Adipocyte (in vitro differentiated cells): ENCODE data around the gene KCTD16.

Experiments used
- DNase-seq: peaks from one replicate; pipeline ENCODE4 v3.0.0-alpha.2; 2015; ENCODE audit warnings: low read depth
- H3K27me3 ChIP-seq: replicated peaks from 2 replicates; pipeline ENCODE4 v1.7.0; 2013; ENCODE audit warnings: mild to moderate bottlenecking, low read length, moderate library complexity; ENCODE audit not compliant: control insufficient read depth, insufficient read depth
- H3K36me3 ChIP-seq: 2 replicates; pipeline ENCODE4 v1.7.0; 2013; ENCODE audit warnings: low read length, mild to moderate bottlenecking, moderate library complexity; ENCODE audit not compliant: control insufficient read depth, insufficient read depth, severe bottlenecking
- H3K4me1 ChIP-seq: 2 replicates; pipeline ENCODE4 v1.7.0; 2013; ENCODE audit warnings: mild to moderate bottlenecking, low read length, moderate library complexity; ENCODE audit not compliant: control insufficient read depth, insufficient read depth
- H3K4me3 ChIP-seq: 2 replicates; pipeline ENCODE4 v1.7.0; 2013; ENCODE audit warnings: mild to moderate bottlenecking, low read length, moderate library complexity
- H3K9ac ChIP-seq: 2 replicates; pipeline ENCODE4 v1.7.0; 2013; ENCODE audit warnings: mild to moderate bottlenecking, low read length, moderate library complexity
- H3K9me3 ChIP-seq: 2 replicates; pipeline ENCODE4 v1.7.0; 2013; ENCODE audit warnings: mild to moderate bottlenecking, low read length, moderate library complexity; ENCODE audit not compliant: control insufficient read depth

KCTD16 gene

DNA sequence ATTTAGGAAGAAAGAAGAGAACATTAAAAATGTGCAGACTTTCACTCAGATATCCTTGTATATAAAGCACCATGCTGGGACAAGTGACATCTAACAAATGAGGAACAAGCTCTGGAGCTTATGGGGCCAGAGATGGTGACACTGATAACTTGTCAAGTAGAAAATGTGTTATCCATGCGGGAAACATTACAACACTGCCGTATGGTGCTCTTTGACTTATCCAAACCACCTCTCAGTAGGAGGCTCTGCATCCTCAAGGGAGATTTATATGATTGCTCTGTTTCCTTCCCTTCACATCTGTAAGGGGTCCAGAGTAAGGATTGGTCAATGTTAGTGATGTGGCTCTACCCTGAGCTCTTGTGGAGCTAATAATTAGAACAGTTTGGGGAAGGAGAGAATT lies 23.5 kb downstream of the KCTD16 start:
- Histone ChIP-seq H3K4me1 (peaks cover 8% of the 10 kb centered on the region), H3K4me3 (no peak overlapping the region), H3K36me3 (no peaks in the 10 kb centered on the region), H3K9me3 (no peaks in the 10 kb centered on the region), H3K9ac (no peak overlapping the region), H3K27me3 (no peaks in the 10 kb centered on the region)
- no peak for DNase-seq

DNA sequence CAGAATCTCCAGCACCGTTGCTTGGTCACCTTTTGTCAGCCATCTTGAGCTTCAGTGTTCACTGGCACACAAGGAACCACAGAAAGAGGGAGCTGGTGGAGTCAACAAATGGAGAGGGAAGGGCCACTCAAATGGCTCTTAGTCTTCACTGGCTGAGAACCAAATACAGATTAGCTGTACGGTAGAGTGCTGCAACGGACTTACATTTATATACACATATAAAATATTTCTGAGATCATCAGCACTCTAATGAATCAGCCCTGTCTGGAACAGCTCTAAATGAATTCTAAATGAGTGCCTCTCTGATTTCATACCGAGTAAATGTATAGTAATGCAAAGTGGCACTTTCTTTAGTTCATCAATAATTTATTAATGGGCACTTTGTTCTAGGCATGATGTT lies 24.8 kb downstream of the KCTD16 start:
- H3K36me3 ChIP-seq: no peaks in the 10 kb centered on the region
- no peaks in the 10 kb centered on the region for H3K27me3 ChIP-seq
- H3K9ac ChIP-seq: no peak overlapping the region
- no peak overlapping the region for H3K4me3 ChIP-seq
- peak; percentile 49 for DNase-seq
- H3K4me1 ChIP-seq: no peaks in the 10 kb centered on the region
- no peaks in the 10 kb centered on the region for H3K9me3 ChIP-seq

GRCh38 chr5:144196612-144197011 lies 25.9 kb downstream of the KCTD16 start:
- no peaks in the 10 kb centered on the region for H3K9me3 ChIP-seq
- H3K9ac ChIP-seq: no peak overlapping the region
- H3K27me3 ChIP-seq: peaks cover under 1% of the 10 kb centered on the region
- no peaks in the 10 kb centered on the region for H3K4me1 ChIP-seq
- no peak for DNase-seq
- no peak overlapping the region for H3K4me3 ChIP-seq
- no peaks in the 10 kb centered on the region for H3K36me3 ChIP-seq

DNA sequence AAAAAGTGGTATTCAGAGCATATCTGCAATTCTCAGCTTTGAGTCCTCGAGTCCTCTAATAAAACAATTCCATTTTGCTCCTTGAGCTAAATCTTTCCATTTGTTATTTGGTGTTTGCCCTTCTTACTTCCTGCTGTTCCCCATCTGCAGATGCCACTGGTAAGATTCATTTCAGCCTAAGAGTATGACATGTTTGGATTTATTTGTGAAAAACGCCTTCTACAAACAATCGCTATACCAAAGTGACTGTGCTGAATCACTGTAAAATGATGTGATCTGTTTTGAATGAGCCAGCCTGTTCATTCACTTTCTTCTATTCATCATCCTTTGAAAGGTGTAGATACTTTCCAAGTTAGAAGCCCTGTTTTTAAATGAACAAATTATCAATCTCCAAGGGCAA lies 27.7 kb downstream of the KCTD16 start:
- Histone ChIP-seq H3K27me3 (peaks cover 5% of the 10 kb centered on the region), H3K36me3 (no peaks in the 10 kb centered on the region), H3K9me3 (no peaks in the 10 kb centered on the region), H3K4me3 (no peak overlapping the region), H3K9ac (no peak overlapping the region), H3K4me1 (peaks cover 7% of the 10 kb centered on the region)
- DNase-seq: peak; percentile 57

DNA sequence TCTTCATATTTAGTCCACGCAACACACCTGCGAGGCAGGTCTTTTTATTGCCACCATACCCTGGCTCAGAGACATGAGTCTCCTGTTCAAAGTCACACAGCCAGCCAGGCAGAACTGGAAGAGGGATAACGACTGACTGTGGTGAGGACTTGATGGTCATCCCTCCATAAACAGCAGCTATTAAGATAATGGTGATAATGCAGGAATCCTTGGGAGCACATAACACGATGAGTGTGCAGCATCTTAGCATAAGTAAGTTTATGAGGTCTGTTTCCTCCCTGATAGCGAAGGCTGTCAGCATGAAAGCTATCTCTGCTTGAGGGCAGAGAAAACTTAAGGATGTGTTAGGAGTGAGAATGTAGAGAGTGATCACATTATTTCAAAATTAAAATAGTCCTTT lies 30.9 kb downstream of the KCTD16 start:
- Histone ChIP-seq H3K4me1 (peaks cover 7% of the 10 kb centered on the region), H3K36me3 (no peaks in the 10 kb centered on the region), H3K9ac (no peak overlapping the region), H3K9me3 (no peaks in the 10 kb centered on the region), H3K4me3 (no peak overlapping the region), H3K27me3 (peaks cover 5% of the 10 kb centered on the region)
- no peak for DNase-seq

DNA sequence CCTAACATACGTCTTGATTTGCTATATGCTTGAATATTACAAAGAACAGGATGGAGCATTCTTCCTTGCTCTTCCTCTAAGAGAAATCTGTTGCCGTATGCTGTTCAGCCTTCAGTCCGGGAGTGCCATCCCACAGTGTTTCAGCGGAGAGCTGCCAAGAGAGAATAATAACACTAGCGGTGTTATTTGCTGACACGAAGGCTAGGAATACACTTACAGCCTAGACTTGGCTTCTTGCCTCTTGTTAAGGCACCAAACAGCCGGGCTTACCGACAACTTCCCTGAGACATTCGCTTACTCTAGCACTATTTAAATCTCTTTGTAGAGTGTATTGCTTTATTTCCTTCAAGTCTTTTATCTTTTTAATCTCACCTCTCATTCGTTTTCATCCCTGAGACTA lies 31.4 kb downstream of the KCTD16 start:
- H3K27me3 ChIP-seq: peaks cover 5% of the 10 kb centered on the region
- no peak overlapping the region for H3K4me3 ChIP-seq
- no peaks in the 10 kb centered on the region for H3K9me3 ChIP-seq
- no peak overlapping the region for H3K9ac ChIP-seq
- DNase-seq: no peak
- no peaks in the 10 kb centered on the region for H3K36me3 ChIP-seq
- H3K4me1 ChIP-seq: peaks cover 7% of the 10 kb centered on the region

GRCh38 chr5:144202726-144203125 lies 32.1 kb downstream of the KCTD16 start:
- no peak overlapping the region for H3K4me3 ChIP-seq
- peaks cover 5% of the 10 kb centered on the region for H3K27me3 ChIP-seq
- DNase-seq: no peak
- no peak overlapping the region for H3K9ac ChIP-seq
- no peaks in the 10 kb centered on the region for H3K36me3 ChIP-seq
- H3K4me1 ChIP-seq: peaks cover 7% of the 10 kb centered on the region
- no peaks in the 10 kb centered on the region for H3K9me3 ChIP-seq

- H3K4me3 ChIP-seq: no peak overlapping the region
- no peak overlapping the region for H3K9ac ChIP-seq
- no peaks in the 10 kb centered on the region for H3K36me3 ChIP-seq
- H3K27me3 ChIP-seq: peaks cover 5% of the 10 kb centered on the region
- peak; percentile 90 for DNase-seq
- no peaks in the 10 kb centered on the region for H3K9me3 ChIP-seq
- peaks cover 7% of the 10 kb centered on the region for H3K4me1 ChIP-seq
Measured at GRCh38 chr5:144203750-144204596, 33.3 kb downstream of the KCTD16 start.

- peak; percentile 86 for DNase-seq
- peaks cover 7% of the 10 kb centered on the region for H3K4me1 ChIP-seq
- peaks cover 5% of the 10 kb centered on the region for H3K27me3 ChIP-seq
- H3K4me3 ChIP-seq: peak overlapping the region; percentile 79
- H3K9ac ChIP-seq: peak overlapping the region; percentile 70
- no peaks in the 10 kb centered on the region for H3K9me3 ChIP-seq
- no peaks in the 10 kb centered on the region for H3K36me3 ChIP-seq
Measured at GRCh38 chr5:144205141-144205551, 34.5 kb downstream of the KCTD16 start.

DNA sequence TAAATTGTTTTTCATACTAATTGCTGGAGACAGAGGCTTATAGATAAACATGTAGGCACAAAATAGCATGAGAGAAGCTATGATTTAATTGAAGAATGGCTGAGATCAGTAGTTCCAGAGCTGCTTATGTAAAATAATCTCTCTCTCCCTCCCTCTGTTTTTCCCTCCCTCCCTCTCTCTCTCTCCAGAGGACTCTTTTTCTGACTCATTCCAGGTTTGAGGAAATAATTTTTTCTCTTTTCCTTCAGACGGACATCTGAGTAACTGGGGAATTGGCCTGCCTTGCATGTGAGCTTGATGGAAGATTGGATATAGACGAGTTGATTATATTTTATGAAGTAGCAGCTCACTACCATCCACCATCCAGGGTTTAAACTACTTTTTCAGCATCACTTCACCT lies 35.5 kb downstream of the KCTD16 start:
- peak overlapping the region; percentile 79 for H3K4me3 ChIP-seq

DNA sequence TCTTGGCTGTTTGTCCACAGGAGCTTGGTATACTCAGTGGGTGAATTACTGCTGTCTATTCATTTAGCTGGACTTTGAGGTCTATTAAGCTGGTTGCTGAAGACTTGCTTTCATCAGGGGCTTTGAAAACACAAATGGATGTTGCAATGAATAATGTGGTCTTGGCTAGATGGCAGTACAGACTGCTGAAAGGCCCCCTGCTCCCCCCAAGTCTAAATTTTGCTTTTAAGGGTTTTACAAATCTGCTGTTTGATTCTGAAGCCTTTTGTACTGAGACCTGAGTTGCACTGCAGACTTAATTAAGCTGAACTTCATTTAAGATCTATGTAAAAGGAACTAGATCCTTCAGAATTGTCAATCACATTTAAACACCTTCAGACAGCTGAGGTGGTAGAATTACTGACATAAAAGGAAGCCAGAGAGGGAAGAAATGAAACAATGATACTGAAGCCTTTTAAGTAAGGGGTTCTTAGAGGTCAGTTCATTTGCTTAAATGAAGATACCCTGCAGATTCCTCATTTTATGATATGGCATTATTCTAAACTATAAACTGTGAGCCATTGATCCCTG lies 37.3 kb downstream of the KCTD16 start:
- Histone ChIP-seq H3K36me3 (no peaks in the 10 kb centered on the region), H3K9me3 (no peaks in the 10 kb centered on the region), H3K4me3 (peak overlapping the region; percentile 79), H3K27me3 (no peaks in the 10 kb centered on the region), H3K4me1 (no peaks in the 10 kb centered on the region), H3K9ac (peak overlapping the region; percentile 55)
- peak; percentile 69 for DNase-seq

More for the DNA sequence above, 35.5 kb downstream of the KCTD16 start:
- H3K36me3 ChIP-seq: no peaks in the 10 kb centered on the region
- H3K4me1 ChIP-seq: peaks cover 7% of the 10 kb centered on the region
- peaks cover 5% of the 10 kb centered on the region for H3K27me3 ChIP-seq
- peak overlapping the region; percentile 70 for H3K9ac ChIP-seq
- peak; percentile 76 for DNase-seq
- no peaks in the 10 kb centered on the region for H3K9me3 ChIP-seq
